ENCODE data around the gene SRPRB. TPM values are rescaled to one million over a fixed set of nuclear protein-coding genes. Genes with fewer than 3 reads are reported as not detected.
A peak's percentile ranks its signal among the peaks of the same experiment; 100 is the strongest.

Gene SRPRB
- total and polyA plus RNA-seq, 9 of the 15 experiments (the other 6 are each of a cell fraction or from before 2014, with no cell fraction given) = 29.5 to 66.0 (median 41.4) TPM

GRCh38 chr3:133821767-133822638 lies 16.4 kb downstream of the SRPRB start (continued):
- TF ChIP-seq NR2C1 (IDR thresholded peaks at IDR 0.05) (peak; percentile 32; the same call in 1 of the 2 replicates), NR2C1 (tag; IDR thresholded peaks at IDR 0.05) (peak; percentile 76), PCBP1 (IDR thresholded peaks at IDR 0.05; ENCODE audit: low read depth, low read length, poor library complexity, severe bottlenecking) (no peak), ZNF3 (CRISPR knock-in tag; IDR thresholded peaks at IDR 0.05) (no peak), ZFX (CRISPR knock-in tag; IDR thresholded peaks at IDR 0.05) (no peak), ZNF444 (CRISPR knock-in tag; IDR thresholded peaks at IDR 0.05) (no peak), NEUROD1 (IDR thresholded peaks at IDR 0.05; ENCODE audit: borderline replicate concordance, low read depth, low read length, partially characterized antibody) (no peak), MTF1 (CRISPR knock-in tag; IDR thresholded peaks at IDR 0.05; ENCODE audit: borderline replicate concordance) (no peak), HOXB6 (CRISPR knock-in tag; IDR thresholded peaks at IDR 0.05; ENCODE audit: borderline replicate concordance) (no peak), PTBP1 (IDR thresholded peaks at IDR 0.05; ENCODE audit: low read depth, low read length) (no peak), CTCFL (IDR thresholded peaks at IDR 0.05; ENCODE audit: borderline replicate concordance, insufficient read depth, low read depth, low read length, poor library complexity, severe bottlenecking) (peak; percentile 62), CTCF (IDR thresholded peaks at IDR 0.05 in 2 of 3, conservative IDR thresholded peaks at IDR 0.05 in 1 of 3; ENCODE audit: insufficient read depth in 2 of 3, low read depth in 1 of 3, low read length in 3 of 3) (peak; percentile 38 to 57 (median 57); a peak in 5 of 6 replicates), JUND (IDR thresholded peaks at IDR 0.05; ENCODE audit: borderline replicate concordance, low read depth, low read length) (peak; percentile 80), JUND (tag; IDR thresholded peaks at IDR 0.05; ENCODE audit: borderline replicate concordance, low read depth, low read length) (peak; percentile 86; the same call in 2 of the 3 replicates), ZBTB11 (CRISPR knock-in tag; IDR thresholded peaks at IDR 0.05) (no peak), POLR3A (IDR thresholded peaks at IDR 0.05; ENCODE audit: borderline replicate concordance, extremely low read depth, insufficient read depth, insufficient read length) (no peak), SMC3 (conservative IDR thresholded peaks at IDR 0.05; ENCODE audit: insufficient read depth, low read depth, low read length) (0 out of 2 replicates have a peak, but pooled peaks have one; percentile 19), KAT8 (IDR thresholded peaks at IDR 0.05; ENCODE audit: low read depth) (no peak)
